Activated CD4-positive, alpha-beta T cell treated with anti-CD3 and anti-CD28 coated beads, Interleukin-2, amount 50 U/mL, for 4 hours (primary cell): Measurements from ENCODE around the gene RBFOX2.
"Not testable (repeated sequence)": the region's sequence is repeated elsewhere in the genome, so short reads cannot be mapped to it uniquely, and the experiment has no call there.

Experiments used
- DNase-seq, 2 experiments: peaks; one replicate each; pipeline ENCODE4 v3.0.0-alpha.2; 2020

The RBFOX2 gene

GRCh38 chr22:35756722-35757121 is 271.9 kb downstream of the RBFOX2 start:
- DNase-seq: no peak

DNA sequence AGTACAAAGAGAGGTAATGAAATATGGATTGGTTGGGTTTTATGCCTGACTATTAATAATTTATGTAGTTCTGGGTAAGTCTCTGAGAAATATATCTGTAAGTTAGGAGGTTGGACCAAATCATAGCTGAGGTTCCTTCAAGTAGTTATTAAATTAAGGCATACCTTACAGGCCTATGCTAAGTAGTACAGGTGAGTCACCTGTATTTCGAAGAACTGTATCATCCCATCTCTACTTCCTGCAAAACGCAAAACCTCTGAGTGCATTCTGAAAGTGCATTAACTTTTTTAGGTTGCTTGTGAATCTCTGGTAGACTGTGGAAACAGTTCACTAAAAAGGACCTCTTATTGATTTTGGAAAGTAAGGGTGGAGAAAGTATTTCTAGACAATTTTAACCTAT is 273.9 kb downstream of the RBFOX2 start:
- DNase-seq: no peak

GRCh38 chr22:35752863-35753189 is 275.8 kb downstream of the RBFOX2 start:
- DNase-seq: no peak

DNA sequence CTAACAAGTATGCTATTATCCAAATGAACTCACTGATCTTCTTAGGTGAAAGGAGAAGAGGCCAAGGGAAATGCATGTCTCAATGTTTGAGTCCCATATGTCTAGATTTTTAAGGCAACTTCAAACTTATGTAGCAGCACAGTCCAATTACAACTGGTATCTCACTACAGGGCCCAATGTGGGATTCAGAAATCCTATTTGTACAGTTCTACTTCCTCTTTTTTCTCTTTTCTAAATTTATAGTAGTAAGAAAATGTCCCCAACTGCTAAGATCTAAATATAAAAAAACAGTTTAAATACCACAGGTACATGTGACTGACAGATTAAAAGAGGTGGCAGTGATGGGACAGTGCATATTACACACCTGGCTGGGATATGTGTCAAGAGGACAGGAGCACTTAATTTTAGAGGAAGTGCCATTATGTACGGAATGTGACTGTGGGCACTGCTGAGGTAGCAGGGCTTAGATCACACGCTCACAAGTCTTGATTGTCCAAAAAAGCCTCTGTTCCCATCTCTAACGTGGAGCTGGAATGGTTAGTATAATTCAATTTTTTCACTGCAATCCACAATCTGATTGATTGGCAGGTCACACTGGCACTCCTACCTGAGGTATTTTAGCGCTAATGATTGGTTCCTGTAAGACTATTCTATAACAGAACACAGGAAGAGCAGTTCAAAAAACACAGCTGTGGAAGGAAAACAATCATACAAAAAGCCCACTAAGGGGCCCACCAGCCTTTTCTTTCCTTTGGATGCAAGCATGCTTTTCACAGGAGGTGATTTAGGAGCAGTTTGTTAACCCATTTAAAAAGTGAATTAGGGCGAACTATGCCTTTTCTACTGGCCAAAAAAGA is 276.4 kb downstream of the RBFOX2 start:
- DNase-seq: no peak

DNA sequence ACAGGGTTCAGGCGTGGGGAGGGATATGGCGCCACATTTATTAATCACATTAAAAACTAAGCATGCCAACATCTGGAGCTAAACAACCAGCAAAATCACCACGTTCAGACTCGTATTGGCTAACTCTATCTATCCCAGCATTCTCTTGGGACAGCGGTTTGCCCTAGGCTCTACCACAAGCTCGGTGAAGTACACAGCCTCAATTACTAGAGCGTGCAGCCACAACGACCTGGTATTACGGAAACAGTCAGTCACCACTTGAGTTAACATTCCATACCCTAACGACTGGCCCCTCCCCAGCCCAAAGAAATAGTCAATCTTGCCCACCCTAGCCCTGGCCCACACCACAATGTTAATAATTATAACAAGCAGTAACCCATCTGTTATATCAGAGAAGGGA is 278.8 kb downstream of the RBFOX2 start:
- DNase-seq: no peak

- DNase-seq: no peak
Measured at GRCh38 chr22:35746946-35747703, 281.5 kb downstream of the RBFOX2 start.

DNA sequence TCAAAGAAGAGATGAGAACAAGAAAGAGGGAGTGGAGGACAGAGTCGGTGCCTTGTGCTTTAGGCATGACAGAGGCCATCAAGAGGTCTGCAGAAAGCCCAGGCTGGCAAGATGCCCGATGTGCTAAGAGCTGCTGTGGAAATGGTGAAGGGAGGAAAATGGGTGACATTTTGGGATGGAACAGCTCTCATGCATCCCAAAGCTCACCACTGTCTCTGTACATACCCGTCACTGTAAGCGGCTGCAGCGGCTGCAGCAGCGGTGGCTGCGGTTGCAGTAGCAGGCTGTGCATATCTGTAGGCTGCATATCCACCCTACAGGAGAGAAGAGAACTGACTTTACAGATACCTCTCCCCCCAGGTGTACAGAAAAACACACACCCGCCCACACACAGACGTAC is 282.4 kb downstream of the RBFOX2 start:
- no peak for DNase-seq

GRCh38 chr22:35743326-35743860 is 285.2 kb downstream of the RBFOX2 start:
- no peak for DNase-seq

DNA sequence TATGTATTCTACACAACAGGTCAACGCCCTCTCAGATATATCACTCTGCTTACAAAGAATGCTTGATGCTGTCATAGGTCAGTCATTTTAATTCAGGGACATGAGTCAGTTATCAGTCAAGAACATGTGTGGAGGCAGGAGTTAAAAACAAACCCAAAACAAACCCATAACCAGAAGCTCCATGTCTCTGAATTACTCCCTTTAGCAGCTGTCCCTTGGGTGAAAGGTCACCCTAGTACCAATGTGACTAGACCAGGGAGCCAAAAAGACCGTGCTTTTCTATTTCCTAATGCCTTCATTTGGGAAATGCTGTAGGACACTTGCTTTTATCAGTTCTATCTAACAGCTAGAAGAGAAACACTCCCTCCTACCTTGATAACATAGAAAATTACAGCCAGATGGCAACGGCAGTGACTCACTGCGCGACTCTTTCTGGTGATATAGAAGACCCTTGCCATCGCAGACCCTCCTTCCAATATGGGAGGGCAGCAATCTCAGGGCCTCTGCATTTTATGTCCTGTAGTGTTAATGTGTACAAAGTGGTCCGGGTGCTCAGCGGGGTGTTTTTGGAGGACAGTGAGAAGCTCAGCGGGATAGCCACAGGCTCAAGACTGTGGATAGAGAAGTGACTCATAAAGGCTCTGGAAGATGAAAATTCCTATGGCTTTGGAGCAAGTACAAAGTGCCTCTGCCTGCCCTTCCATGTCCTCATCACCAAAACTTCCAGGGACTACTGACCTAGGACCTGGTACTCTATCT is 286.1 kb downstream of the RBFOX2 start:
- no peak for DNase-seq

DNA sequence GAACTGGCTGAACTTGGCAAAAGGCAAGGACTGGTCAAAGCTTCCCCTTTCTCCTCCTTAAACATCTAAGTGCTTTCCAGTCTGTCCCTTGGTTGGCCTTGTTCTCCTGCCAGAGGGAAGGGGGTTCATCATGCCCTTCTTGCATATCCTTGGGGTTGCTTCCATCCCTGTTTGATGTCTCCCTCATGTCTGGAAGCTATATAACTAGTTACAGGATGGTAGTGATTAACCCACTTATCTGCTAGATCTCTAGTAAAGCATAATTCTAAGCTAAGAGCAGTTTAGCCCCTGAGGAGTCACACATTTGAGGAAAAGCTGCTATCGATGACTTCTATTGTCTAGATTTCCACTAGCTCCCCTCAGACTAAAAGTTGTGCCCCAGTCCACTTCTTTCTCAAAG is 288.0 kb downstream of the RBFOX2 start:
- no peak for DNase-seq

- no peak for DNase-seq
Measured at GRCh38 chr22:35739931-35740380, 288.7 kb downstream of the RBFOX2 start.

- no peak for DNase-seq
Measured at GRCh38 chr22:35739076-35739930, 289.3 kb downstream of the RBFOX2 start.

DNA sequence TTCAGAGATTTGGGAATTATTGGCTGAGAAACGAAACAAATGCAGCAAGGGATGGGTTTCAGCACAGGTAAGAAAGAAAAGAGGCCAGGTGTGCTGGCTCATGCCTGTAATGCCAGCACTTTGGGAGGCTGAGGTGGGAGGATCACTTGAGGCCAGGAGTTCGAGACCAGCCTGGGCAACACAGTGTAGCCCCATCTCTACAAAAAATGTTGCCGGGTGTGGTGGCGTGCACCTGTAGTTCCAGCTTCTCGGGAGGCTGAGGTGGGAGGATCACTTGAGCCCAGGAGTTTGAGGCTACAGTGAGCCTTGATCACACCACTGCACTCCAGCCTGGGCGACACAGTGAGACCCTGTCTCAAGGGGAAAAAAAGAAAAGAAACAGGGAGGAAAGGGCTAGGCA is 290.7 kb downstream of the RBFOX2 start:
- DNase-seq: not testable (repeated sequence)

DNA sequence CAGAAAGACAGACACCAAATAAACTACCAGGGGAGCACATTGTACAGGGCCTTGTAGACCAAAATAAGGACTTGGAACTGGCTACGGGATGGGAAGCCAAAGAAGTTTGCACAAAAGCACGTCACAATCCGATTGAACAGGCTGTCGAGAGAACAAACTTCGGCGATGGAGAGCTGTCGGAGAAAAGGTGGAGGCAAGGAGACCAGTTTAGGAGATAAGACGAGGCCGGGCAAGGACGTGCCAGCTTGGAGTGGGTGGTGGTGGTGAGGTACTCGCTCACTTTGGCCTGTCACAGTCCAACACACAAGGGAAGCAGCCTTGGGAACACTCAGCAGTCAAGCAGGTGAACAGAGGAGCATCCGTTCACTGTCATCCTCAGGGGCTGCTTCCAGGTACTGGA is 291.9 kb downstream of the RBFOX2 start:
- DNase-seq: no peak

DNA sequence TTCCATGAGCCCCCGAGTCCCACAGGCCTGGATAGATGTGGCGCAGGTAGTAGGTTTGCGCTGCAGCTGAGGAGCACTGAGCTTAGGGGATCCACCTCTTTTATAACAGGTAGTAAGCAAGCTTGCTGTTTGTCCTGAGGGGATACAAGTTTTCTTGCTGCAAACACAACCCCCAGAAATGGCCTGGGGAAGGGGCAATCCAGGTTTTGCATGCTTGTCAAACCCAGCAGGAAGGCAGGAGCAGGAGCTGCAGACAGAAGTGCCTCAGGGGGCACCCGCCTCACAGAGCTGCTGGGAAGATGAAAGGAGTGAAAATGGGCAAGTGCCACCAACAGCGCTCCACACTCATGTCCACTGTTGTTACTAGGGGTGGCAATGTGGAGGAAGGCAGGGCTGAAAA is 292.5 kb downstream of the RBFOX2 start:
- no peak for DNase-seq

DNA sequence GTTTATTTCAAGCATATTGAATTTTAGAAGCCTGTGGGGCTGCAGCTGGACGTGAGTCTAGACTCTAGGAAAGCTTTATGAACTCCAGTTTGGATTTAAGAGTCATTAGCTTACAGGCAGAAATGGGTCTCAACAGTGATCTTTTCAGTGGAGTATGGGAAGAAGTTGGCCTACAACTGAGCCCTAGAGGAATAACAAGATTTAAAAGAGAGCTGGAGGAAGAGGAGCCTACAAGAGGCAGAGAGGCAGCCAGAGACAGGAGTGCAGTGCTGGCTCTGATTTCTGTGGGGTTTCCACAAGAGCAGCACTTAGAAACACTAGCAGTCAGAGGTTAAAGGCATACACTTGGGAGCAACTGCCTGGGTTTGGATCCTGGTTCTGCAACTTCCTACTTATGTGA is 293.1 kb downstream of the RBFOX2 start:
- no peak for DNase-seq

DNA sequence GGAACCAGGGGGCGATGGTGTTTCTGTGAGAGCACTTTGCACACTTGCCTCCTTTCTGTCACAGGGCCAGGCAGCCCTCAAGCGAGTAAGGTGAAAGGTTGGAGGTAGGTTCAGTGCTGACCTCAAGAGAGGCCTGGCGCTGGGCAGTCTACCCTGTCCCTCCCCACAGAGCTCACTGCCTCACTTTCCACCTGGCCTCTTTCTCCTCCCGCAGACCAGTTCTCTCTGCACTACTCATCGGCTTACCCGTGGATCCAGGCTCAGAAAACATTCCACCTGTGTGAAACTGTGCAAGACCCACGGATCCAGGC is 294.2 kb downstream of the RBFOX2 start:
- DNase-seq: no peak

GRCh38 chr22:35733791-35734516 is 294.7 kb downstream of the RBFOX2 start:
- no peak for DNase-seq

- DNase-seq: no peak
Measured at GRCh38 chr22:35733036-35733435, 295.6 kb downstream of the RBFOX2 start.

DNA sequence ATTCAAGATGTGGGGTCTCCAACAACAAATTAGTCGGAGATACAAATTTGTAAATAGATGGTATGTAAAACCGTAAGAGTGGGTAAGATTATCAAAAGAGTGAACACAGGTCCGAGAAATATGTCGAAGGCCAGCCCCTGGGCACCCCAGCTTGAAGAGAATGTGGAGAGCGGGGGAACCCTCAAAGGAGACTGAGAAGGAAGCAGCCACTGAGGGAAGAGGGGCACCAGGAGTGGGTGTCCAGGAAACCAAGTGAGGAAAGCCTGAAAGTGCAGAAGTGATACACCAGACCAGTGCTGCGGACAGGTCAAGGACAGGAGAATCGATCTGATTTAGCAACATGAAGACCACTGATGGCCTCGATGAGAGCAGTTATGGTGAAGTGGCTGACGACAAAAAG is 296.5 kb downstream of the RBFOX2 start:
- DNase-seq: no peak

DNA sequence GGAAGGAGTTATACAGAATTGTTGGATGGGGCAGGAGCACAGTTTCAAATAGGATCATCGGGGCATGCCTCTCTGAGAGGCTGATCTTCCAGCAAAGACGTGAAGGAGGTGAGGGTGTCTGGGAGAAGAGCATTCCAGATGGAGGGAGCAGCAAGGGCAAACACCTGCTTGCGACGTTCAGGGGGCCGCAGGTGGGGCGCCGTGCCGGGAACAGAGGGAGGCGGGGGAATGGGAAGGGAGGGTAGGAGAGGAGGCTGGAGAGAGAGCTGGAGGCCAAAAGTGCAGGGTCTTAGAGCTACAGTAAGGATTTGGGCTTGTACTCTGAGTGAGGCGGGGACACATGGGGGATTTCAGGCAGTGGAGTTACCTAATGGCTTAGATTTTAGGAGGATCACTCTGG is 297.3 kb downstream of the RBFOX2 start:
- DNase-seq: no peak

GRCh38 chr22:35729309-35729698 is 299.3 kb downstream of the RBFOX2 start:
- no peak for DNase-seq
